HG03039 (cell line): ENCODE results near the gene DMXL2.
"Not testable (repeated sequence)": the region's sequence is repeated elsewhere in the genome, so short reads cannot be mapped to it uniquely, and the experiment has no call there.

Source experiments
- ATAC-seq: cut with Tn5 transposase; IDR thresholded peaks from one replicate; pipeline ENCODE4 v1.9.1; 2021; ENCODE audit warnings: mild to moderate bottlenecking, moderate library complexity; ENCODE audit not compliant: unreplicated experiment

DMXL2 gene

DNA sequence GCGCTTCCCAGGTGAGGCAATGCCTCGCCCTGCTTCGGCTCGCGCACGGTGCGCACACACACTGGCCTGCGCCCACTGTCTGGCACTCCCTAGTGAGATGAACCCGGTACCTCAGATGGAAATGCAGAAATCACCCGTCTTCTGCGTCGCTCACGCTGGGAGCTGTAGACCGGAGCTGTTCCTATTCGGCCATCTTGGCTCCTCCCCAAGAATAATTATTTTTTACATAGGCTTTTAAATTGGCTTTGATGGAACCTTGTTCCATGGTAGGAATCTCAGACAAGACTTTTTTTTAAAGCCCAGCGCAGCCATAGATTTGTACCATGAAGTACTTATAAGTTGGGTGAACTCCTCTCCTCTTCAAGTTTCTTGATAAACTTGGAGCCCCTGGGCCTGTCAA is 199.5 kb downstream of the DMXL2 start:
- not testable (repeated sequence) for ATAC-seq

DNA sequence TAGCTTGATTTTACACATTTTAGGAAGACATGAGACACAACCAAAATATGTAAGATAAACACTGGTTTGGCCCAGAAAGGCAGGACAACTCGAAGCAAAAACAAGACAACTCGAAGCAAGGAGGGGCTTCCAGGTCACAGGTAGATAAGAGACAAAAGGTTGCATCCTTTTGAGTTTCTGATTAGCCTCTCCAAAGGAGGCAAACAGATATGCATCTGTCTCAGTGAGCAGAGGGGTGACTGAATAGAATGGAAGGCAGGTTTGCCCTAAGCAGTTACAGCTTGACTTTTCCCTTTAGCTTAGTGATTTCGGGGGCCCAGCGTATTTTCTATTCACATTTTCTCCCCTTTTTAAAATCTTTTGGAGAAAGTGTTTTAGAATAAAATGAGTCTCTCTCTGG is 206.4 kb downstream of the DMXL2 start:
- no peak for ATAC-seq

DNA sequence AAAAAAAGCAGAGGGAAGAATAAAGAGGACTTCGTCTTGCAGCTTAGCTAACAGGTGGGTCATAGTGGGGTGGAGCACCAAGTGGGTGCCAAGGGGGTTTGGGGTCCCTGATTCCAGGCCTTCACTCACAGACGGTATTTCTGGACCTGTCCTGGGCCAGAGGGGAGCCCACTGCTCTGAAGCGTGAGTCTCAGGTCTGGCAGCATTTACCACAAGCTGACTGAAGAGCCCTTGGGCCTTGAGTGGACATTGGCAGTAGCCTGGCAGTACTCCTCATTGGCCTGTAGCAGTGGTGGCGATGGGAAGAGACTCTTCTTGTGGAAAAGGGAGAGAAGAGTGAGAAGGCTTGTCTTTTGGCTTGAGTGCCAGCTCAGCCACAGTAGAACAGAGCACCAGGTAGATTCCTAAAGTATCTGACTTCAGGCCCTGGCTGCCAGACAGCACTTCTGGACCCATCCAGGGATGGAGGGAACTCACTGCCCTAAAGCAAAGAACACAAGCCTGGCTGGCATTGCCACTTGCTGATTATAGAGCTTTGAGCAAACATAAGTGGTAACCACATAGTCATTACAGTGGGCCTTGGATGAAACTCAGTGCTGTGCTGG is 208.2 kb downstream of the DMXL2 start:
- ATAC-seq = no peak

DNA sequence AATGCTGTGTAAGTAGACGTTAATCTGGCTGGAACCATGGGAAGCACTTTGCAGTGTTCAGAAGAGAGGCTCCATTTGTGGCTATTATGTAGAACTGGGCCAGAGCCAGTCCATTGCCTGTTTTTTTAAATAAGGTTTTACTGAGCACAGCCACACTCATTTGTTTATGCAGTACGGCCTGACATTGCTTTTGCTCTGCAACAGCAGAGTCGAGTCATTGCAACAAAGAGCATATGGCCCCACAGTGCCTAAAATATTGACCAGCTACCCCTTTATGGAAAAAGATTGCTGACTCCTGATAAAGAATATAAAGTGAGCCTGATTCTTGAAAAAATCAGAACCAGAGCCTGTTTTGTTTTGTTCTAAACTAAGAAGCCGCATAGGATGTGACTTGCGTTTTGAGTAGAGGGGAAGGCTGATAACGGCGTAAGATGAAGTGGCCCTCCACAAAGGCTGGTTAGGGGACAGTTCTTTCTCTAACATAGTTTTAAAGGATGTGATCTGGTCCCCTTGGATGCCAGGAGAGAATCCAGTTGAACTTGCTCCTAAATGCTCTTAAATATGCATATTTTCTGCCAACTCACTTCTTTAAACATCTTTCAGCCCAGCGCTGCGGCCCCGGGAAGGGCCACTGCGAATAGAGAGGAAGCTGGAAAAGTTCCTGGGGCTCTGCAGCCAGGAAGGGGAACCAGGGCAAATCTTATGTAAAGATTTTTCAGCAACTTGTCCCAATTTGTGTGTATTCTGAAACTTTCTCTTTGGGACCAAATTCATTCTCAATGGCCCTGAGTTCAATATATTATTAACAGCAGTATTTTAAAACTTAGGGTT is 216.7 kb downstream of the DMXL2 start:
- no peak for ATAC-seq

DNA sequence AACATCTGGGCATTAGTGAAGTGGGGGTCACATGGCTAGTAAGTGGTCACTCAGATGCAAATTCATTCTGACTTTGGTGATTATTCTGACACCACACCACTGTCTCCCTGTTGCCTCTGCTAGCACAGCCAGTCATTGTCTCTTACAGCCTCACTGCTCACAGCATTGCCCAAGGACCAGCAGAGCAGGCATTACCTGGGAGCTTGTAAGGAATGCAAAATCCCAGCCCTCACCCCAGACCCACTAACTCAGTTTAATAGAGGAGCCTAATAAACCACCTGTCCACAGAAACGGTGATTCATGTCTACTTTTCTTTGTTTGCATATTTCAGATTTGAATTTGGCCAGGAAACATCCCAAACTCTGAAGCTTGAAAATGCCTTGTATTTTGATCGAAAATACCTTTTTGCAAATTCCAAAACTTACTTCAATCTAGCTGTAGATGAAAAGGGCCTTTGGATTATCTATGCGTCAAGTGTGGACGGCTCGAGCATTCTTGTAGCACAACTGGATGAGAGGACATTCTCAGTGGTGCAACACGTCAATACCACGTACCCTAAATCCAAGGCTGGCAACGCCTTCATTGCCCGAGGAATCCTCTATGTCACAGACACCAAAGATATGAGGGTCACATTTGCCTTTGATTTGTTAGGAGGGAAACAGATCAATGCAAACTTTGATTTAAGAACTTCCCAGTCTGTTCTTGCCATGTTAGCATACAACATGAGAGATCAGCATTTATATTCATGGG is 218.4 kb downstream of the DMXL2 start:
- no peak for ATAC-seq

DNA sequence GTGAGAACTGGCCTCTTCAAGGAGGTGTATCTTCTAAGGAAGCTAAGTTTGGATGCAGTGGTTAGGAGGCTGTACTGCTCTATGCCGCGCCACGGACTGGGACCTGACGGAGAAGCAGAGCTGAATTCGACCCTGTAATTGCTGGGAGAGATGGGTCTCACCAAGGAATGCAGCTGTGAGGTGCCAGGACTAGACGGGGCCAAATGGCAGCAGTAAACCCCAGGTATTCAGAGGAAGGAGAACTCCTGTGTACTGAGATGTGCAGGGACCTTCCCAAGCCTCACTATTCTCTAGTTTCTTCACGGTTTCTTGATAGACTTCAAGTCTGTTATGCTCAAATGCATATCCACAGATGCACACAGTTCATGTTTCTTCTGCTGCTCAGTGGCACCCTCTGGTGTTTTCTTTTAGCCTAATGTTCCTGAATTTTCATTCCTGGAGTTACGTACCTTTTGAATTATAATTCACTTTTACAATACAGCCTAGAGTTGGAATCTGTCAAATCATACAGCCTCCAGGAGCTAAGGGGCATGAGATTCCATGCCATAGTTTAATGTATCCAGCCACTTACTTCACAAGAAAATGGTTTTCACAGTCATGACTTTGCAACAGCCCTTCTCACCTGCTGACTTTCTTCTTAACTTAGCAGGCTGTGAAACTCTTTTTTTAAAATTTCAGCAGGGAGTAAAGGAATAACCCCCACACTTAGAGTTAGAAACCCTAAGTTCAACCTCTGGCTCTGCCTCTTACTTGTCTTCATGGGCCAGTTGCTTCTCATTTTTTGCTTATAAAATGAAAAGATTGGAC is 219.3 kb downstream of the DMXL2 start:
- ATAC-seq = no peak

DNA sequence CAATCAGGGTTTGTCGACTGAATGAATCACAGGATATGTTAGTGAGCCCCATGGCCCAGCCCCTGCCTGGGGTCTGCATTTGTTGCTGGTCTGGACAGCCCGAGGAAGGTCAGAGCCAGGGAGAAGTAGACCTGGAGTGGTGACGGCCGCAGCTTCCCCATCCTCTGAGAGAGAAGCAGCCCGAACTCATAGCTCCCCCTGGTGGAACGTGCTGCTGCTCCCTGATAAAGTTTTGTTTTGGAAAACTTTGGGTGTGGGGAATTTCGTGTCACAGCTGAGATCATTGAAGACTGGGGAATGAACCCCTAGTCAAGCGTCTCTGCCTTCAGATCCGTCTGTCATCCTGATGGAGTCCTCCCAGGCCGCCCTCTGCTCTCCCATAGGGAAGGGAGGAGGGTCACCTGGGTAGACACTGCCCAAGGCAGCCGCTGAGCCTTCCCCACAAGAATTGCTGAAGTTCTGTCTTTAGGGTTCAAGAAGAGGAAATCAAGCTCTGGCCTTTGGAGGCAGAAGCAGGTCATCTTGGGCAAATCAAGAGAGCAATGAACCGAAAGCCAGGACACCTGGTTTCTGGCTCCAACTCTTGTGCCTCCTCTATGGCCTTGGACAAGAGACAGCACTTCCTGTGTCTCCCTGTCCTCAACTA is 220.6 kb downstream of the DMXL2 start:
- ATAC-seq = no peak

DNA sequence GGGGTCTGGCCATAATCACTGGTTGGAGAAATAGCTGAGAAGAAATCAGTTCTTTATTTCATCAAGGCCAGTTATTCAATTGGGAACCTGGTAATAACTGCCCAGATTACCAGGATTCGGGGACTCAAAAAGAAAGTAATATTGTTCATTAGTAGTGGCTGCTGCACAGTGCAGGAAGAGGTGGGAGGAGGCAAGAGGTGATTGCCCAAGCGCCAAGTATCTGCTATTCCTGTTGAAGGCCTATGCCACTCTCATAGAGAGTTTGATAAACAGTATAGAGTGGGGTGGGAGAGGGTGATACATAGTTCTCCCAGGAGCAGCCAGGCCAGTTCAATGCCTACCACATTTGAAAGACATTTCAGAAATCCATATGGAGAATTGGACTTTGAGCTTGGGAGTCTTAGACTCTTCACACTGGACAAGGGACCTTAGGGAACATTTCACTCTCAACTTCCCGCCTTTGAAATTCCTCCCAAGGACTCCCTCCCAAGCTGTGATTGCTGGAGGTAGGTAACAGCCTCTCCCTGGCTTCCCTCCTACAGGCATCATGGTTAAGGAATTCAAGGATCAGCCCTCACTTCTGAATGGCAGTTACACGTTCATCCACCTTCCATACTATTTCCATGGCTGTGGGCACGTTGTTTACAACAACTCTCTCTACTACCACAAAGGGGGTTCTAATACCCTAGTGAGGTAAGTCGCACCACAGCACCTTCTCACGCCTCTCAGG is 221.4 kb downstream of the DMXL2 start:
- ATAC-seq = no peak

DNA sequence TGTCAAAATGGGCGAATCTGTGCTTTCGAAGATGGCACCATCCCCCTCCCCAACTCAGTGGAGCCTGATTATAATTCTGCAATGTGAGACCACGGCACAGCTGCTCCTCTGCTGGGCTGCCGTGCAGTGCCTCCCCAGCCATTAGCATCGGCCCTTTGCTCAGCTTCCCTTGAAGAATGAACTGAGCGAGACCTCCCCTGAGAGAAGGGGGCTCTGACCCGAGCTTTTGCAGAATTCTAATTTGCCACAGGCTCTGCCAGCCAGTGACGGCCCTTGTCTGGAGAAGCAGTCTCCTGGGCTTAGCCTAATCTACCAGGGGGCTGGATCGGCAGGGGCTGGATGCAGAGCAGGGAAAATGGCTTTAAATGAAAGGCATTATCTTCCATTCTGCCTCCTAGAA is 223.9 kb downstream of the DMXL2 start:
- no peak for ATAC-seq
